Prostate gland (tissue), 2 donors: ENCODE measurements around the gene FBXW9.

Experiments
- POLR2A ChIP-seq: fragments of 450-650 bp; IDR thresholded peaks from one replicate; pipeline ENCODE4 v1.6.1; 2016; ENCODE audit warnings: antibody characterized with exemption, mild to moderate bottlenecking
- POLR2AphosphoS5 ChIP-seq: sonication (generic); formaldehyde crosslinking; IDR thresholded peaks from one replicate; pipeline ENCODE4 v1.6.1; 2017; ENCODE audit warnings: antibody characterized with exemption
- TF ChIP-seq, protein P1 (sequence below), 4 experiments: fragments of 200-600 bp in 2 of 4; fragments of 450-650 bp in 2 of 4; sonication (generic) in 2 of 4; IDR thresholded peaks; 1 replicate in 3 of 4; 2 replicates in 1 of 4; pipeline ENCODE4 v1.5.1; 2016 to 2019; ENCODE audit warnings: antibody characterized with exemption in 4 of 4, mild to moderate bottlenecking in 2 of 4, moderate library complexity in 2 of 4

DNA sequence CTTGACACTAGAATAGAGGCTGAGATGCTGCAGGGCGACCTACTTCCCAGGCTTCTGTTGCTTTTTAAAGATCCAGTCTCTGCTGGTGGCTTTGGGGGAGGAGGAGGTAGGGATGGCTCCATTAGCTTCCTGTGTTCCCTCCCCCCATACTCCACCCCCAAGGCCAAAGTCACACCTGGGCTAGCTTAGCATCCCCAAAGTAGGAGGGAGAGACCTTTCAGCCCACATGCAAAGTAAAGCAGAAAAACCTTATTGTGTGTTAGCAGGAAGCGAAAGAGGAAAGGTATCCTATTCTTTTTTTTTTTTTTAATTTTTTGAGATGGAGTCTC lies 30.5 kb upstream of the FBXW9 start:
- TF ChIP-seq, protein P1, sequence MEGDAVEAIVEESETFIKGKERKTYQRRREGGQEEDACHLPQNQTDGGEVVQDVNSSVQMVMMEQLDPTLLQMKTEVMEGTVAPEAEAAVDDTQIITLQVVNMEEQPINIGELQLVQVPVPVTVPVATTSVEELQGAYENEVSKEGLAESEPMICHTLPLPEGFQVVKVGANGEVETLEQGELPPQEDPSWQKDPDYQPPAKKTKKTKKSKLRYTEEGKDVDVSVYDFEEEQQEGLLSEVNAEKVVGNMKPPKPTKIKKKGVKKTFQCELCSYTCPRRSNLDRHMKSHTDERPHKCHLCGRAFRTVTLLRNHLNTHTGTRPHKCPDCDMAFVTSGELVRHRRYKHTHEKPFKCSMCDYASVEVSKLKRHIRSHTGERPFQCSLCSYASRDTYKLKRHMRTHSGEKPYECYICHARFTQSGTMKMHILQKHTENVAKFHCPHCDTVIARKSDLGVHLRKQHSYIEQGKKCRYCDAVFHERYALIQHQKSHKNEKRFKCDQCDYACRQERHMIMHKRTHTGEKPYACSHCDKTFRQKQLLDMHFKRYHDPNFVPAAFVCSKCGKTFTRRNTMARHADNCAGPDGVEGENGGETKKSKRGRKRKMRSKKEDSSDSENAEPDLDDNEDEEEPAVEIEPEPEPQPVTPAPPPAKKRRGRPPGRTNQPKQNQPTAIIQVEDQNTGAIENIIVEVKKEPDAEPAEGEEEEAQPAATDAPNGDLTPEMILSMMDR (IDR thresholded peaks at IDR 0.05), result no peak
- TF ChIP-seq POLR2AphosphoS5 (no peak), POLR2A (no peak)
